Activated CD4-positive, alpha-beta memory T cell treated with anti-CD3 and anti-CD28 coated beads, Interleukin-2, amount 10 ng/mL, durations not matched to agents 7 days and 5 days (primary cell): ENCODE measurements around the gene CSNK2B. TPM values are rescaled to one million over a fixed set of nuclear protein-coding genes. Genes with fewer than 3 reads are reported as not detected.

ENCODE experiments used
- CTCF ChIA-PET: fragments of 350-600 bp; sonication (Branson Sonifier 250); formaldehyde crosslinking; loops from one replicate; lab custom pipeline; 2021; ENCODE audit warnings: antibody characterized with exemption, inconsistent platforms; lab: Charles Lee
- POLR2A ChIA-PET: fragments of 350-600 bp; sonication (Branson Sonifier 250); formaldehyde crosslinking; loops from one replicate; lab custom pipeline; 2021; ENCODE audit warnings: antibody characterized with exemption; lab: Charles Lee
- DNase-seq: peaks from one replicate; pipeline ENCODE4 v3.0.0-alpha.2; 2020
- H3K27ac Mint-ChIP-seq: one replicate; pipeline ENCODE4 v1.8.0; 2021; ENCODE audit warnings: mild to moderate bottlenecking, mixed read lengths
- H3K27me3 Mint-ChIP-seq: one replicate; pipeline ENCODE4 v1.8.0; 2021; ENCODE audit warnings: mixed read lengths
- H3K36me3 Mint-ChIP-seq: one replicate; pipeline ENCODE4 v1.8.0; 2021; ENCODE audit warnings: low read depth, mixed read lengths
- H3K4me1 Mint-ChIP-seq: one replicate; pipeline ENCODE4 v1.8.0; 2021; ENCODE audit warnings: mixed read lengths
- H3K4me3 Mint-ChIP-seq: one replicate; pipeline ENCODE4 v1.8.0; 2021; ENCODE audit warnings: mild to moderate bottlenecking, mixed read lengths
- H3K9me3 Mint-ChIP-seq: one replicate; pipeline ENCODE4 v1.8.0; 2021; ENCODE audit warnings: mixed read lengths
- total RNA-seq, 2 experiments: library from RNA; stranded (reverse); gene quantifications; one replicate each; pipeline ENCODE4 v1.2.3, GENCODE V29; 2021

Gene CSNK2B
- total RNA-seq, 2 experiments from 2014 or later = 199 to 212 TPM

GRCh38 chr6:31712296-31712695 is 46.4 kb downstream of the CSNK2B start:
- ChIA-PET CTCF (interaction anchor here (0.6 to 1.6 kb wide), 5 partner anchors 9 to 240 kb away, joined by 3 to 4 read pairs (median 3); partner anchors contain the start of gene ABHD16A), POLR2A (interaction anchor here (1.8 to 2.7 kb wide), 4 partner anchors 9 to 28 kb away, joined by 6 to 9 read pairs (median 7); partner anchors contain the start of genes ABHD16A, DDAH2 and MSH5)
- H3K4me3 Mint-ChIP-seq = no peak overlapping the region
- no peak overlapping the region for H3K27ac Mint-ChIP-seq
- DNase-seq = peak; percentile 30
- no peaks in the 10 kb centered on the region for H3K9me3 Mint-ChIP-seq
- H3K36me3 Mint-ChIP-seq = no peaks in the 10 kb centered on the region
- H3K27me3 Mint-ChIP-seq = peaks cover 13% of the 10 kb centered on the region
- H3K4me1 Mint-ChIP-seq = peaks cover 26% of the 10 kb centered on the region

- no peak for DNase-seq
- peaks cover 13% of the 10 kb centered on the region for H3K27me3 Mint-ChIP-seq
- no peak overlapping the region for H3K4me3 Mint-ChIP-seq
- no peak overlapping the region for H3K27ac Mint-ChIP-seq
- no peaks in the 10 kb centered on the region for H3K36me3 Mint-ChIP-seq
- no peaks in the 10 kb centered on the region for H3K9me3 Mint-ChIP-seq
- ChIA-PET CTCF (interaction anchor here (1.1 kb wide), 1 partner anchor 25 kb away, joined by 3 read pairs; no protein-coding TSS in a partner anchor), POLR2A (interaction anchor here (1.2 to 2.7 kb wide), 3 partner anchors 12 to 27 kb away, joined by 3 to 7 read pairs (median 6); partner anchors contain the start of genes DDAH2 and MSH5)
- peaks cover 26% of the 10 kb centered on the region for H3K4me1 Mint-ChIP-seq
Observed at GRCh38 chr6:31713465-31713864, 47.6 kb downstream of the CSNK2B start.

- Mint-ChIP-seq H3K27me3 (peaks cover 13% of the 10 kb centered on the region), H3K4me1 (peaks cover 26% of the 10 kb centered on the region), H3K9me3 (no peaks in the 10 kb centered on the region), H3K4me3 (no peak overlapping the region), H3K27ac (no peak overlapping the region), H3K36me3 (no peaks in the 10 kb centered on the region)
- ChIA-PET CTCF (interaction anchor here (0.7 to 1.1 kb wide), 3 partner anchors 9 to 116 kb away, joined by 3 read pairs; partner anchors contain the start of gene MPIG6B), POLR2A (interaction anchor here (0.7 to 2.2 kb wide), 6 partner anchors 11 to 27 kb away, joined by 3 to 7 read pairs (median 3); partner anchors contain the start of gene DDAH2)
- DNase-seq = no peak
Observed at GRCh38 chr6:31713991-31714684, 48.3 kb downstream of the CSNK2B start.

GRCh38 chr6:31715022-31715958 is 49.4 kb downstream of the CSNK2B start, which contains the start of gene LY6G6D:
LY6G6D (plus strand) TSS chr6:31715348; CDS start chr6:31715356, 8 bp downstream.
- H3K27me3 Mint-ChIP-seq = peaks cover 13% of the 10 kb centered on the region
- no peak within 1 kb of the TSS for H3K27ac Mint-ChIP-seq
- CTCF ChIA-PET = interaction anchor here (1.0 kb wide), 2 partner anchors 8 to 13 kb away, joined by 3 read pairs; partner anchors contain the start of gene MPIG6B
- no peak for DNase-seq
- H3K4me3 Mint-ChIP-seq = no peak within 1 kb of the TSS
- POLR2A ChIA-PET = interaction anchor here (1.2 to 1.7 kb wide), 5 partner anchors 13 to 25 kb away, joined by 3 to 7 read pairs (median 3); no protein-coding TSS in a partner anchor
- H3K36me3 Mint-ChIP-seq = no peaks in the 10 kb centered on the region
- H3K9me3 Mint-ChIP-seq = no peaks in the 10 kb centered on the region
- H3K4me1 Mint-ChIP-seq = peaks cover 24% of the 10 kb centered on the region

GRCh38 chr6:31717499-31718222 is 51.8 kb downstream of the CSNK2B start:
- Mint-ChIP-seq H3K36me3 (no peaks in the 10 kb centered on the region), H3K4me1 (peaks cover under 1% of the 10 kb centered on the region), H3K4me3 (no peak overlapping the region), H3K27me3 (peaks cover 15% of the 10 kb centered on the region), H3K9me3 (no peaks in the 10 kb centered on the region), H3K27ac (no peak overlapping the region)
- ChIA-PET POLR2A (no interaction called here), CTCF (no interaction called here)
- no peak for DNase-seq

- POLR2A ChIA-PET = no interaction called here
- Mint-ChIP-seq H3K27ac (no peak overlapping the region), H3K9me3 (no peaks in the 10 kb centered on the region), H3K4me3 (no peak overlapping the region), H3K4me1 (peaks cover under 1% of the 10 kb centered on the region), H3K36me3 (no peaks in the 10 kb centered on the region), H3K27me3 (peaks cover 11% of the 10 kb centered on the region)
- CTCF ChIA-PET = no interaction called here
- no peak for DNase-seq
Observed at GRCh38 chr6:31718265-31718664, 52.4 kb downstream of the CSNK2B start.

GRCh38 chr6:31719001-31719400 is 53.1 kb downstream of the CSNK2B start:
- Mint-ChIP-seq H3K4me1 (peaks cover 2% of the 10 kb centered on the region), H3K36me3 (no peaks in the 10 kb centered on the region), H3K27ac (no peak overlapping the region), H3K9me3 (no peaks in the 10 kb centered on the region), H3K27me3 (peaks cover 8% of the 10 kb centered on the region), H3K4me3 (no peak overlapping the region)
- ChIA-PET CTCF (interaction anchor here (0.6 kb wide), 1 partner anchor 111 kb away, joined by 3 read pairs; no protein-coding TSS in a partner anchor), POLR2A (no interaction called here)
- no peak for DNase-seq

Other genes with a start within 250 kb of the CSNK2B start
- gene MICB, start 167.9 kb upstream of the CSNK2B start, total RNA-seq = 10 to 100 TPM; 60.8 to 62.9 TPM
- not detected for gene MCCD1, start 137.1 kb upstream of the CSNK2B start, total RNA-seq
- 100 to 1,000 TPM; 427 to 434 TPM for gene DDX39B, start 124.1 kb upstream of the CSNK2B start, total RNA-seq
- 1 to 10 TPM; 2.7 to 3.8 TPM for gene ATP6V1G2, start 119.5 kb upstream of the CSNK2B start, total RNA-seq
- 10 to 100 TPM; 22.8 to 23.6 TPM for gene NFKBIL1, start 118.5 kb upstream of the CSNK2B start, total RNA-seq
- gene LTA, start 93.8 kb upstream of the CSNK2B start, total RNA-seq = 10 to 100 TPM; 37.2 to 38.4 TPM
- 100 to 1,000 TPM; 124 to 130 TPM for gene TNF, start 90.5 kb upstream of the CSNK2B start, total RNA-seq
- 1,000 to 10,000 TPM; 1,185 to 1,194 TPM for gene LTB, start 83.7 kb upstream of the CSNK2B start, total RNA-seq
- gene LST1, start 79.8 kb upstream of the CSNK2B start, total RNA-seq = 10 to 100 TPM; 69.8 to 74.5 TPM
- 10 to 100 TPM; 76.4 to 78.3 TPM for gene NCR3, start 73.1 kb upstream of the CSNK2B start, total RNA-seq
- 10 to 100 TPM; 11.3 to 11.7 TPM for gene AIF1, start 50.8 kb upstream of the CSNK2B start, total RNA-seq
- 100 to 1,000 TPM; 215 to 222 TPM for gene PRRC2A, start 45.4 kb upstream of the CSNK2B start, total RNA-seq
- 100 to 1,000 TPM; 275 to 282 TPM for gene BAG6, start 13.4 kb upstream of the CSNK2B start, total RNA-seq
- 1 to 10 TPM; 2.9 to 3.6 TPM for gene APOM, start 10.2 kb upstream of the CSNK2B start, total RNA-seq
- 10 to 100 TPM; 26.4 to 26.7 TPM for gene C6orf47, start 5.3 kb upstream of the CSNK2B start, total RNA-seq
- 10 to 100 TPM; 33.6 to 35.2 TPM for gene GPANK1, start 1.1 kb upstream of the CSNK2B start, total RNA-seq
- 10 to 100 TPM; 16.7 to 17.2 TPM for gene LY6G5B, start 3.9 kb downstream of the CSNK2B start, total RNA-seq
- gene LY6G5C, start 15.0 kb downstream of the CSNK2B start, total RNA-seq = 1 to 10 TPM; 2.3 to 2.6 TPM
- gene ABHD16A, start 37.2 kb downstream of the CSNK2B start, total RNA-seq = 10 to 100 TPM; 53.1 to 55.0 TPM
- not detected for gene LY6G6F, start 40.8 kb downstream of the CSNK2B start, total RNA-seq
- not detected for gene LY6G6D, start 49.3 kb downstream of the CSNK2B start, total RNA-seq
- not detected for gene LY6G6C, start 55.7 kb downstream of the CSNK2B start, total RNA-seq
- not detected for gene MPIG6B, start 57.3 kb downstream of the CSNK2B start, total RNA-seq
- 10 to 100 TPM; 22.1 to 23.9 TPM for gene DDAH2, start 63.2 kb downstream of the CSNK2B start, total RNA-seq
- gene CLIC1, start 70.5 kb downstream of the CSNK2B start, total RNA-seq = 100 to 1,000 TPM; 640 to 644 TPM
- 10 to 100 TPM; 60.1 to 63.2 TPM for gene MSH5, start 73.9 kb downstream of the CSNK2B start, total RNA-seq
- gene SAPCD1, start 96.6 kb downstream of the CSNK2B start, total RNA-seq = 10 to 100 TPM; 10.7 to 14.6 TPM
- gene VWA7, start 111.2 kb downstream of the CSNK2B start, total RNA-seq = 10 to 100 TPM; 11.0 to 12.2 TPM
- gene VARS1, start 129.7 kb downstream of the CSNK2B start, total RNA-seq = 10 to 100 TPM; 84.1 to 88.4 TPM
- gene LSM2, start 140.9 kb downstream of the CSNK2B start, total RNA-seq = 100 to 1,000 TPM; 100 to 108 TPM
- gene HSPA1L, start 149.2 kb downstream of the CSNK2B start, total RNA-seq = 1 to 10 TPM; 2.8 to 3.0 TPM
- gene HSPA1A, start 149.5 kb downstream of the CSNK2B start, total RNA-seq = 100 to 1,000 TPM; 147 to 151 TPM
- 10 to 100 TPM; 60.6 to 62.6 TPM for gene HSPA1B, start 161.7 kb downstream of the CSNK2B start, total RNA-seq
- gene NEU1, start 196.7 kb downstream of the CSNK2B start, total RNA-seq = 10 to 100 TPM; 29.2 to 29.6 TPM
- under 1 TPM in 1 of 2 experiments, not detected in 1; 0.38 TPM for gene SLC44A4, start 212.9 kb downstream of the CSNK2B start, total RNA-seq
- gene EHMT2, start 231.6 kb downstream of the CSNK2B start, total RNA-seq = 10 to 100 TPM; 57.0 to 58.4 TPM
- 1 to 10 TPM in 1 of 2 experiments, under 1 TPM in 1; 0.98 to 1.1 TPM for gene ZBTB12, start 236.0 kb downstream of the CSNK2B start, total RNA-seq